HG02981 (cell line): ENCODE data around the gene SLC6A20.

ENCODE experiments used
- ATAC-seq: cut with Tn5 transposase; IDR thresholded peaks from one replicate; pipeline ENCODE4 v1.9.1; 2021; ENCODE audit warnings: mild to moderate bottlenecking, moderate library complexity; ENCODE audit not compliant: unreplicated experiment

The SLC6A20 gene, protein sequence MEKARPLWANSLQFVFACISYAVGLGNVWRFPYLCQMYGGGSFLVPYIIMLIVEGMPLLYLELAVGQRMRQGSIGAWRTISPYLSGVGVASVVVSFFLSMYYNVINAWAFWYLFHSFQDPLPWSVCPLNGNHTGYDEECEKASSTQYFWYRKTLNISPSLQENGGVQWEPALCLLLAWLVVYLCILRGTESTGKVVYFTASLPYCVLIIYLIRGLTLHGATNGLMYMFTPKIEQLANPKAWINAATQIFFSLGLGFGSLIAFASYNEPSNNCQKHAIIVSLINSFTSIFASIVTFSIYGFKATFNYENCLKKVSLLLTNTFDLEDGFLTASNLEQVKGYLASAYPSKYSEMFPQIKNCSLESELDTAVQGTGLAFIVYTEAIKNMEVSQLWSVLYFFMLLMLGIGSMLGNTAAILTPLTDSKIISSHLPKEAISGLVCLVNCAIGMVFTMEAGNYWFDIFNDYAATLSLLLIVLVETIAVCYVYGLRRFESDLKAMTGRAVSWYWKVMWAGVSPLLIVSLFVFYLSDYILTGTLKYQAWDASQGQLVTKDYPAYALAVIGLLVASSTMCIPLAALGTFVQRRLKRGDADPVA

DNA sequence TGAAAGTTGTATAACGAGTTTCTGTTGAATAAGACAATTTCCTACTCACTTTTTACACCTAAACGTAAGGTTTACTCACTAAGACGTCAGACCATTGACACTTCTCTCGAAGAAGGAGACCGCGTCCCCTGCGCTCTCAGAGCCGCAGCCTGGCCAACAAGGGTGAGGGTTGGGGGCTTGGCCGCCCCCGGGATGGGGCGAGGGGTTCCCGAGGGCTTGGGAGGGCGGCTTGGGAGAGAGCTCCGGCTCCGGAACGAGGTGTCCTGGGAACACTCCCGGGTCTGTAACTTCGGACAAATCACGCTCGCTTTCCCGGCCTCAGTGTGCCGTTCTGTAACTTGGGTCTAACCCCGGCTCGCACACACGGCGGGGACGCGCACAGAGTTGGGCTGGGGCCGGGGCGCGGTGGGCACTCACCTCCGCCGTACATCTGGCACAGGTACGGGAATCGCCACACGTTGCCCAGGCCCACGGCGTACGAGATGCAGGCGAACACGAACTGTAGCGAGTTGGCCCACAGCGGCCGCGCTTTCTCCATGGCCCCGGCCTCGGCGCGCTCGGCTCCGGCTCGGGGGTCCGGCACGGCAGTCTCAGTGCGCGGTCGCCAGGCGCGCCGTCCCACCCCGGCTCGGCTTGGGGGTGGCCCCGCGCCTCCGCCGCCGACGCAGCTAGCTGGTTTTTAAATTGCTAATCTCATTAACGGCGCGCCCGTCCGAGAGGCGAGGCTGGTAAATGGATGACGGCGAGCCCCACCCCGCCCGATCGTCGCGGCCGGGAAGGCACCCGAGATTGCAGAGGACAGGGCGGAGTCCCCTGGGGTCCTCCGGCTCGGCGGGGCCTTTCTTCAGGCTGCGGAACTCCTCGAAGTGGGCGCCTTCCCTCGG lies at the start of gene SLC6A20:
TSS of gene SLC6A20 (minus strand) at position 655 of the 884 bp plus-strand sequence. CDS start at position 538, 117 bp downstream.
- no peak for ATAC-seq

DNA sequence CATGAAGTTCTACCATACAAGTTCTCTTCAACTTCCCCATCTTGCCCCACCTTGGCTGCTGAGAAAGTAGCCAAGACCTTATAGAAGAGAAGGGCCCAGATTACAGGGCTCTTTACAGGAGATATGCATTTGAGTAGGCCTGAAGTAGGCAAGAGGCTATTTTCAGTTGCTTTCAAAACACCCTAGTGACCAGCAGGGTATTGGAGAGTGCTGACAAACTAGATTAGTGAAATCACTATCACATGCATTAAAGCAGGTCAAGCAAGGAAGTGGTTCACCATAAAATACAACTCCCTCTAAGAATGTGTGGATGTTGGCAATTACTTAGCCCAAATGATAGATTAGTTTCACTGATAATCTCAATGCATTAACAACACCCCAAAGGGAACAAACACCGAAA lies 48.3 kb upstream of the SLC6A20 start:
- ATAC-seq, result no peak

DNA sequence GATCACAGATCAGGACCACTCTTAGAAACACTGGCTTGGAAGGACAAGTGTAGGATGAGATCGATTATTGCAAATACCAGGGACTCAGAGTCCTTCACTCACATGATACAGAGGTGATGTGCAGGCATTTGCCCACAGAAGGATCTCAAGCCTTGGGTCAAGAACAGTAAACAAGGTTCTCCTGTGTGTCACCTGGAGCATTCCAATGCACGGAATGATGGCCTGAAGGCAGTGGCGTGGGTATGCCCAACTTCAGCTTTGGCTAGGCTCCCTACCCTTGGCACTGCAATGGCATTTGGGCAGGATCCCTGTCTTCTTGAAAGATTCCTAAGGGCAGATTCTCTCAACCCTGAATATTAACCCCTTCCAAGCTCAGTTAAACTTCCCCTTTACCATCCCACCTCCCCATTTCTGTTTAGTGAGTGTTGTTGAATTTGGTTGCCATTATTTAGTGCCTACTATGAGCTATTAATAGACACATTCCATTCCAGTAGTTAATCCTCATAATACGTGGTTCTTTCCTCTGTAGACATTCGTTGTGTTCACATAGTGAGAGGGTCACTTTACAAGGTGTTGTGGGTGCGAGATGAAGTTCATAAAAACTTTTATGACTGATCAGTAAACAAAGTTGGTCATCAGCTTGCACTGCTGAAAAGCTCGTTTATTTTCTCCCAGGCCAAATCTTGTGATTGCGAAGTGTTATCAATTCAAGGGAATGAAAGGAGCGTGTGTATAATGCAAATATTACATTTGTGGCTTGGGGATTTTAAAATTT lies 46.7 kb upstream of the SLC6A20 start:
- ATAC-seq, result no peak

DNA sequence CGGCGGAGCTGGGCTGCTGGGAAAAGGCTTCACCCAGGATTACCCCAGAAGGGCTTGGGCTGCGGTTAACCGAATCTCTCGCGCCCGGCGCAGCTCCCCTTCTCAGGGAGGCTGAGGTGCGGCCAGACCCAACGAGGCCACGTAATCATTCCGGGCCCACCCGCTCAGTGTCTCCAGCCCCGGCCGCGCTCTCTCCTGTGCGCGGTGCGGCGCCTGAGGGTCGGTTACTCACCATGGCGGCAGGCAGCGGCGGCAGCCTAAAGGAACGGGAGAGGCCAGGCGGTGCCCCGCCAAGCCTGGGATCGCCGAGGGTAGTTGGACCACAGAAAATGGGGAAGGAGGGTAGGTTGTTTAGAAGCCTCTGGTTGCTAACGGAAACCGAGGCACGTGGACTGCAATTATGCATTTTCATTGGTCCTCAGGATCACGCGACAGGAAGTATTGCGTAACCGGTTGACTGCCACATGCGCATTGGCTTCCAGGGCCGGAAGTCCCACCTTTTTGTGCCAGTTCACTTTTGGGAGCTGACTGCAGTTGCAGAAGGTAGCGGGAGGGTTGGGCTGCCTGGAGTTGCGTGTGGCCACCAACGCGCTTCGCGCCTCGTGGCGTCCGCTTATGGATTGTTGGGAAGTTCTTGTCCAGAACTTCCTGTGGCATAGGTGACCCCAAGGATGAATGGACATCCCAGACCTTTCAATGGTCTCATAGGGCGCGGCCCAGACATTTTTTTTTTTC lies 45.6 kb upstream of the SLC6A20 start, which contains the start of gene LZTFL1:
TSS of gene LZTFL1 (minus strand) at position 363 of the 735 bp plus-strand sequence. CDS start at position 235, 128 bp downstream.
- ATAC-seq, result peak; percentile 90

DNA sequence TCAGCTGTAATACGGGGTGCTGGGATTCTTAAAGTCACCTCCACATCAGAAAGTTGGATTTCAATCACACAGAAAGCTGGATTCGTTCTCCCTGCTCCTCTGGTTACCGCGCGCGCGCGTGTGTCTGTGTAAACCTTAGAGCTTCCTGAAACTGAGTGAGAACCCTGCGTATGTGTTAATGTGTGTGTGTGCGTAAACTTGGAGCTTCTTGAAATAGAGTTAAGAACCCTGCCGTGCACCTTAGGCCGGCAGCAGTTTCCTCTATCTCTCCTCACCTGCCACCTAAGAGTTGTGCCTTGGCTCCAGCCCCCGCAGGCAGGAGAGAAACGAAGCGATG lies 45.1 kb upstream of the SLC6A20 start:
- ATAC-seq, result no peak

DNA sequence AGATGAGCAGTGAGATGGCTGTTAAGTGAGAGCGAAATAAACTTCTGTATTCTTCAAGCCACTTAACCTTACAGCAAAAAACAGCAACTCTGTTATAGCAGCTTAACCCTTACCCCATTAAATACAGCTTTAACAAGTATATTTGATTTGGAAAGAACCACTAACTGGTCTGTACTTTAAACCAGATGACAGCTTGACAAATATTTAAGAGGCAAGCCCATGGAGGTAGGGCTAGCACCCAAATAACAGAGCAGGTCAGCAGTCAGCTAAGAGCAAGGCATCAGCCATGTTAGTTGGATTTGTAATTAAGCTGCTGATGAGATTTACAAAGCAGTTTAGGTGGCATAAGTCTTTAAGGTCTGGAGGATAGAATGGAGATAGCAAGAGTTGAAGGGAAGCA lies 42.1 kb upstream of the SLC6A20 start:
- no peak for ATAC-seq

DNA sequence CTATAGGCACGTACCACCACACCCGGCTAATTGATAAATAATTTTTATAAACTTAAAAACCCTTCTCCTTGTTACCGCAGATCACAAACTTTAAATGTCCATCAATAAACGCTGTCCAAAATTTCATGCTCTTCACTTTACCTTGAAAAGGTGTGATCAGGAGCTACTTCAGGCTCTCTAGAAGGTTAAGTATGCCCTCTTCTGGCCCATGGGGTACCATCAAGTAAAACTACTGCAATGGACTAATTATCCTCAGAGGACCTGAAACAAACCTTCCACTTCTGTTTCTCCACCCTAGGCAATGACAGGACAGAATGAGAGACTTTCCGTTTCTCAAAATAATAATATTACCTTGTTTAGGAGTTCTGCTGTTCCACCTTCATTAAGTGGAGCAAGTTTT lies 36.4 kb upstream of the SLC6A20 start:
- no peak for ATAC-seq

DNA sequence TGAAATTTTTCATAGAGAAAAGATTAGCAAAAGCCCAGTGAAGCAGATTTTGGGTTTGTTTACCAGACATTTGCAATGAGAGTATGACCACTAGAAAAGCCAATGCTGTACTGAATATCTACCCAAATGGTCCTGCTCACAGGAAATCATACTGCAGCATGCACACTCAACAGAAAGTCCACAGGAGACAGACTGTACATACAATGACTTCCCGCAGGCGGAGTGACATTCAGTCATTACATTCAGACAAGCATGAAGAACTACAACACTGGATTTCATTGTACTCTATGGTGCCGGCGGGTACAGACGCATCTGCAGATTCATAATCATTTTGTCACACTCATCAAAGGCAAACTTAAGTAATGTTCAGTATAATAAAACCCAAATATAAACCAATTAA lies 33.8 kb upstream of the SLC6A20 start:
- no peak for ATAC-seq

DNA sequence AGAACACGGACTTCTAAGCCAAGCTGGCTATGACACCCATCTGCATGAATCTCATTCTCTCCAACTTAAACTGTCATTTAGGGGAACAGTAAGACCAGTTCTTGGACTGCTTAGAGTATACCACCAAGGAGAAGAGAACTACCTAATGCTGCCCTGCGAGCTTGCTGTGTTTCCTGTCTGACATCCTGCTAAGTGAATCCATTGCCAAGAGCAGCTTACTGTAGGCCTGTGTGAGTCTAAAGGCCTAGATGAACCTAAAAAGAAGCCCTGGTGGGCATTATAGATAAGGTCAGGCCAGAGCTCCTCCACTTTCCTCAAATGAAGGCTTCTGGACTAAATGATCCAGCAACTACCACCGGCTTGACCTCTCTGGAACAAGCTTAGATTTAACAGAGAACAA lies 30.6 kb upstream of the SLC6A20 start:
- ATAC-seq, result no peak

DNA sequence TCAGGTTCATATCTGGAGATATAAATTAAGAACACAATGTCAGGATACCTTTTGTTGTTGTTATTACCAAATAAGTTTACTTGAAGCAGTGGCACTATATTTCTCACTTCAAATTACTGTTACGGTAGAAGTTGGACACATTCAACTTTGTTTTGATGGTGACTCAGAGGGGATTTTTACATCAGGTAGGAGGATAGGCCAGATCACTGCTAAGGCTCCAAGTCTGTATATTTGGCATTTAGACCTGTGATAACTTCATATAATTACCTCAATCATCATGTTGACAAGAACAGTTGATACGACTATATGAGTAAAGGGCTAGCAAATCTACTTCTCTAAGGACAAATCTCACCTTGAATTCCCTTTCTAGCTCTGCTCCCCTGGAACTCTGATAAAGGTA lies 30.0 kb upstream of the SLC6A20 start:
- no peak for ATAC-seq

DNA sequence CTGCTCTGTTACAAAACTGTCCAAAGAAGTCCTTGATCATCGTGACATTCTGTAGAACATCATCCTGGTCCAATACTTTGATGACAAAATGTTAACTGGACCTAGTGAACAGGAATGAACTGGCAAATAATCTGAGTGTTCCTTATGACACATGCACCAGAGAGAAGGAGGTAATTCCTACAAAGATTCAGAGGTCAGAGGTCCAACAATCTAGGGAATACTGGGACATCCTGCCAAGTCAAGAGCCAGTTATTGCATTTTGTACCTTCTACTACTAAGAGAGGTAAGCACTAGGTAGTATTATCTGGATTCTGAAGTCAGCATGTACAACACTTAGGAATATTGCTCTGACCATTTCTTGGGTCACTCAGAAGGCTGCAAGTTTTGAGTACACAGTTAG lies 24.8 kb upstream of the SLC6A20 start:
- ATAC-seq, result no peak

DNA sequence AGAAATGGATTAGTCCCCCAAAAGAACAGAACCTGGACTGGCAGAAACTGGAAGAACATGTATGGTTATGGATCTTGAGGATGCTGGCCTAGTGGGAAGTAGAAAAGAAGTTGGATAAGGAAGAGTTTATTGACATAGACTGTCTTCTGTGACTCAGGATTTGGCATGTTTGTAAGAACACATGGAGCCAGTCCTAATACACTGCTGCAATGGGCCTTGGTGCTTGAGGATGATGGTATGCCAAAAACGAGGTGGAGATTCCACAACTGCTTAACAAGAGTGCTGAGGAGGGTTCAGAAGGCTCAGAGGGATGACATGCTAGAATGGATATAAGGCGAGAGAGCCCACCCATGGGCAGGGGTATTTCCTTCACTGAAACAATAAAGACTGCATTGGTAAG lies 23.2 kb upstream of the SLC6A20 start:
- ATAC-seq, result no peak

DNA sequence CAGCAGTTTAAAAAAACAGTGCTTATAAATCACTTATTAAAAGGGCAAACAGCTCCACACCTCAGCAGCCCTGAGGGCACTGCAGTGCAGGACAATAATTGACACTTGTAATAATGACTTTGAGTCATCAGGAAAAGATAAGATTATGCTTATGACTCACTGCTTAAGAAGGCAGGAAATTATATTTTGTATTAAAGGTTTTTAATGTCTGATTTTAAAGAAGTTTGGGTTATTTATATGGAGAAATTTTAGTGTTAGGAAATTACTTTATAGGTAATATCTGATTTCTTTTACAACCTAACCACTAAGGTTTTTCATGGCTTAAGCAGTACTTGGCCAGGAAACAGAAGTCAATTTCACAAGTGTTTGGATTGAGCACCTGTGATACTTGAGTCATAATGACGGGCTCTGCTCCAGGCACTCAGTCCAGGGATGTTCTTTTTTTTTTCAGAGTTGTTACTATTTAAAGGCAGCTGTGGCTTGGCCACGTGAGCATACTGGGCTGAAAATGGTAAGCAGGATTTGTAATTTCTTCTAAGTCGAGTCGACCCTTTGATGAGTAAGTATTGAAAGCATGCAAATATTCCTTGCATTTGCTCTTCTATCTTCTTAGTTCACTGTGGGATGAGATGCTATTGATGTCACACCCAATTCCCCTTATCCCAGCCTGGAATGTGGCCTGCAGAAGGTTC lies 21.6 kb upstream of the SLC6A20 start:
- ATAC-seq, result no peak

DNA sequence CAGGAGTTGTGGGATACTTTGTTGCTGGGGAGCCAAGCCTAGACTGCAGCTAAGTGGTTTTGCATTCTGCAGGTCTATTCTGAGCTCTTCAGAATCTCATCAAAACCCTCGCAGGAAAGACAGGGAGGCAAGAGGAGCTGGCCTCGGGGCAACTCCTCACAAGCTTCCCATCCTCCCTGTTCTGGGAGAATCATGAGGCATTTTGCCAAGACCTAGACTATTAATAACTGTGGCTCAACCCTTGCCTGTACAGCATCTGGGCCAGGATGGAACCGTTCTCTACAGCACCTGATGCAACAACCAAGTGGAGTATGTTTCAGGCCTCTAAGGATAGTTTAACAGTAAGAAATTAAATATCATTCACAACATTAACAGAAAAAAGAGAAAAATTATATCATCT lies 20.2 kb upstream of the SLC6A20 start:
- no peak for ATAC-seq

DNA sequence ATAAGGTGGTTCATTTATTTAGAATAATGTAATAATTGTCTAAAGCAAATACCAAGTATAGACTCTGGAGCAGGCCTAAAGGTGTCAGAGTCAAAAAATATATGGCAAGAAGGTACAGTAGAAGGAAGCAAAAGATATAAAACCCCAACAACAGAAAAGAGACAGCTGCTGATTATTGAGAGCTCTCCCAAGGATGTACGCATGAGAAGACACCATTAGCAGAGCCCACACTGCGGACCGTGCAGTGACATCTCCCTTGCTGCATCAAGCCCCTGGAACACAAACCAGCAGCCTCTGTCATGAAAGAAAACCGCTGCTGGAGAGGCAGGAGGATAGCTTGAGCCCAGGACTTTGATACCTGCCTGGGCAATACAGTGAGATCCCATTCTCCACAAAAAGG lies 18.0 kb upstream of the SLC6A20 start:
- no peak for ATAC-seq

DNA sequence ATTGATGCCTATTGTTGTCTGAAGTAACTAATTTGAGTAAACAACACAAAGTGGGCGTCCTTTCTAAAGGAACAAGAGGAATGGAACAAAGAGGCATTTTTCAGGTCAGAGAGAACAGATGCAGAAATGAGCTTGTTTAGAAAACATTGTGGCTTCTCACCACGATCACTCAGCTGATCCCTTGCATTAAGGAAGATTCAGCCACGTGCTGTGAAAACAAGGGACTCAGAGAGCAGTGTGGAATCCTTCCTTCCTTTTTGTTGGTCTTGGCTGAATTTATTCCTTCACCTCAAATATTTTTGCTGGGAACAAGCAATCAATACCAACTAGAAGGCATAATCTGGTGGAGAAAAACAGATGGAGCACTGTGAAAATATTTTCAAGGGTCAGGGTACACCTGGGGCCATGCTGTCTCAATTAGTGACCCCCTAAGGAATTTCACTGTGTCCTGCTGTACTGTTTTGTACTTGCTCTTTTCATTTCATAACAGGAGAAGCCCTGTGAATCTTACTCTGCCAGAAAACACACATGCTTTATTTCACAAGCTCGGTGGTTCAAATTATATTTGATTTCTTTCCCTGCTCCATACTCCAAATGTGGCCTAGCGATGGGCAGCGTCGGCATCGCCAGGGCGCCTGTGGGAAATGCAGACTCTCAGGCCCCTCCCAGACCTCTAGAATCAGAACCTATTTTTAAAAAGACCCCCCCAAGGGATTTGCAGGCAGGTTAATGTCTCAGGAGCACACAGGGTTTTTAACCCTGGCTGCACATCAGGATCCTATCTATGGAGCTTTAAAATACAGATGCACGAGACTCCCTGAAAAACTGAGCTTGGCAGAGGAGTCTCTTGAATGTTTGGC lies 11.6 kb upstream of the SLC6A20 start:
- ATAC-seq, result no peak

DNA sequence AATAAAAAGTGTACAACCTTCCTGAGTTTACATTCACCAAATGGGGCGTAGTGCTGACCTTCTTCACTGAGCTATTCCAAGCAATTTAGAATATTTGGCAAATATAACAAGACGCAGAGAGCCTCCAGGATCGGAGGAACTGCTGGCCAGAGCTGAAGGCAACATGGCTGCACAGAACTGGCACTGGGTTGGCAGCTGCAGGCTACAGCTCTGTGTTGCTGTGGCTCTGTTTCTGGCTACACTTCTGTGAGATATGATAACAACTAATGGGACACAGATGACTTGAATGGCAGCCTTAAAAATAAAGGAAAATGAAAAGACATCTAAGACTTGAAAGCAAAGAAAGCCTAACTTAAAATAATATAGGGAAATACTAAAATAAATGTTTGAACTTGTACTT lies 10.8 kb upstream of the SLC6A20 start:
- ATAC-seq, result no peak

DNA sequence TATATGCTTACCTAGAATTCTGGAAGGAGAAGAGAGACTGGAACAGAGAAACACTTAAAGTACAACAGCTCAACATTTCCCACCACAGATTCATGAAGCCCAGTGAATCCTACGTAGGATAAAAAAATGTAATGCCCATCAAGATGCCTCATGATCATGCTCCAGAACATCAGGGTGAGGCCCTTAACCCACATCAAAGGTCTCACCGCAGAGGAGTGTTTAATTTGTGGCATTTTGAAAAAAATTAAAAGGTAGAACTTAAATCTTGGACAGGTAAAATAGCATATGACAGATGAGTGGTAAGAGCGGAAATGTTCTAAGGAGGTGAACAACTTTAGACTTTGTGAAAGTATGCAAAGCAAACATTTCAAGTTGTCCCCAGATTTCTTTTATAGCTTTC lies 9.7 kb upstream of the SLC6A20 start:
- ATAC-seq, result no peak
